WTC11 (cell line): Measurements from ENCODE around the gene ARHGAP26. TPM values are rescaled to one million over a fixed set of nuclear protein-coding genes. Genes with fewer than 3 reads are reported as not detected.

Experiments
- ATAC-seq: fragments of 200-7000 bp; cut with Tn5 transposase; 2 replicates; pipeline ENCODE4 v1.10.0; 2021; ENCODE audit warnings: mild to moderate bottlenecking, moderate library complexity
- CTCF ChIA-PET: fragments of 300-600 bp; sonication (Branson Sonifier 250); formaldehyde crosslinking; loops from one replicate; lab custom pipeline; 2021; ENCODE audit warnings: antibody characterized with exemption; lab: Charles Lee
- POLR2A ChIA-PET: fragments of 350-600 bp; sonication (Branson Sonifier 250); formaldehyde crosslinking; loops from one replicate; lab custom pipeline; 2021; ENCODE audit warnings: antibody characterized with exemption; lab: Charles Lee
- DNase-seq: peaks from one replicate; pipeline ENCODE4 v3.0.0; 2021; ENCODE audit warnings: low spot score
- H3K27ac Mint-ChIP-seq: 2 replicates; pipeline ENCODE4 v1.8.0; 2021; ENCODE audit warnings: mixed read lengths
- H3K27me3 Mint-ChIP-seq: 2 replicates; pipeline ENCODE4 v1.8.0; 2021; ENCODE audit warnings: low read depth, mild to moderate bottlenecking, moderate library complexity, mixed read lengths
- H3K36me3 Mint-ChIP-seq: 2 replicates; pipeline ENCODE4 v1.8.0; 2021; ENCODE audit warnings: mixed read lengths
- H3K4me1 Mint-ChIP-seq: 2 replicates; pipeline ENCODE4 v1.8.0; 2022; ENCODE audit warnings: mixed read lengths
- H3K4me3 Mint-ChIP-seq: 2 replicates; pipeline ENCODE4 v1.8.0; 2021; ENCODE audit warnings: mild to moderate bottlenecking, moderate library complexity, mixed read lengths
- H3K9me3 Mint-ChIP-seq: 2 replicates; pipeline ENCODE4 v1.8.0; 2021; ENCODE audit warnings: mixed read lengths
- ATF3 ChIP-seq: sonication (generic); formaldehyde crosslinking; conservative IDR thresholded peaks from 2 replicates; pipeline ENCODE4 v1.8.1; 2022; ENCODE audit warnings: mild to moderate bottlenecking, missing genetic modification reagents
- ATF6 ChIP-seq: sonication (generic); formaldehyde crosslinking; IDR thresholded peaks from 2 replicates; pipeline ENCODE4 v1.8.1; 2023; ENCODE audit warnings: mild to moderate bottlenecking, missing genetic modification reagents
- E2F1 ChIP-seq: sonication (generic); formaldehyde crosslinking; IDR thresholded peaks from 2 replicates; pipeline ENCODE4 v1.8.0; 2022; ENCODE audit warnings: mild to moderate bottlenecking, missing genetic modification reagents
- FOXP1 ChIP-seq: sonication (generic); formaldehyde crosslinking; IDR thresholded peaks from 2 replicates; pipeline ENCODE4 v1.8.0; 2022; ENCODE audit warnings: missing genetic modification reagents, mild to moderate bottlenecking, moderate library complexity, borderline replicate concordance
- FOXP4 ChIP-seq: sonication (generic); formaldehyde crosslinking; IDR thresholded peaks from 2 replicates; pipeline ENCODE4 v1.8.0; 2022; ENCODE audit warnings: mild to moderate bottlenecking, missing genetic modification reagents
- GABPB1 ChIP-seq: sonication (generic); formaldehyde crosslinking; IDR thresholded peaks from 2 replicates; pipeline ENCODE4 v1.8.1; 2023; ENCODE audit warnings: mild to moderate bottlenecking, missing genetic modification reagents
- IRF2 ChIP-seq: sonication (generic); formaldehyde crosslinking; IDR thresholded peaks from 2 replicates; pipeline ENCODE4 v1.8.0; 2022; ENCODE audit warnings: low read depth, missing genetic modification reagents, borderline replicate concordance
- MAX ChIP-seq: sonication (generic); formaldehyde crosslinking; IDR thresholded peaks from 2 replicates; pipeline ENCODE4 v1.8.0; 2022; ENCODE audit warnings: mild to moderate bottlenecking, missing genetic modification reagents
- MXD4 ChIP-seq: fragments of 250-450 bp; sonication (Bioruptor Pico); IDR thresholded peaks from 2 replicates; pipeline ENCODE4 v1.8.0; 2021; ENCODE audit warnings: mild to moderate bottlenecking, moderate library complexity, borderline replicate concordance
- NFATC4 ChIP-seq: fragments of 250-450 bp; sonication (Bioruptor Pico); IDR thresholded peaks from 2 replicates; pipeline ENCODE4 v1.9.0; 2021; ENCODE audit warnings: mild to moderate bottlenecking
- NR1H2 ChIP-seq: sonication (generic); formaldehyde crosslinking; IDR thresholded peaks from 2 replicates; pipeline ENCODE4 v1.9.0; 2021; ENCODE audit warnings: mild to moderate bottlenecking, moderate library complexity, missing genetic modification reagents
- NR3C1 ChIP-seq: sonication (generic); formaldehyde crosslinking; conservative IDR thresholded peaks from 2 replicates; pipeline ENCODE4 v1.8.1; 2023; ENCODE audit warnings: low read depth, mild to moderate bottlenecking, missing genetic modification reagents
- OVOL2 ChIP-seq: fragments of 250-450 bp; sonication (Bioruptor Pico); IDR thresholded peaks from 2 replicates; pipeline ENCODE4 v1.9.0; 2021; ENCODE audit warnings: mild to moderate bottlenecking, borderline replicate concordance
- RELA ChIP-seq: sonication (generic); formaldehyde crosslinking; IDR thresholded peaks from 2 replicates; pipeline ENCODE4 v1.8.1; 2022; ENCODE audit warnings: missing genetic modification reagents, mild to moderate bottlenecking, borderline replicate concordance
- SMAD4 ChIP-seq: sonication (generic); formaldehyde crosslinking; IDR thresholded peaks from 2 replicates; pipeline ENCODE4 v1.8.0; 2022; ENCODE audit warnings: mild to moderate bottlenecking, missing genetic modification reagents
- TCF7 ChIP-seq: sonication (generic); formaldehyde crosslinking; IDR thresholded peaks from 2 replicates; pipeline ENCODE4 v1.8.0; 2022; ENCODE audit warnings: mild to moderate bottlenecking, low read depth, missing genetic modification reagents, moderate library complexity
- TEAD1 ChIP-seq: sonication (generic); formaldehyde crosslinking; IDR thresholded peaks from 2 replicates; pipeline ENCODE4 v1.8.0; 2022; ENCODE audit warnings: mild to moderate bottlenecking, missing genetic modification reagents
- USF1 ChIP-seq: sonication (generic); formaldehyde crosslinking; IDR thresholded peaks from 2 replicates; pipeline ENCODE4 v1.8.0; 2022; ENCODE audit warnings: mild to moderate bottlenecking, missing genetic modification reagents
- USF2 ChIP-seq: sonication (generic); formaldehyde crosslinking; IDR thresholded peaks from 2 replicates; pipeline ENCODE4 v1.8.1; 2023; ENCODE audit warnings: mild to moderate bottlenecking, missing genetic modification reagents, moderate library complexity
- ZNF121 ChIP-seq: sonication (generic); formaldehyde crosslinking; IDR thresholded peaks from 2 replicates; pipeline ENCODE4 v1.8.0; 2023; ENCODE audit warnings: missing genetic modification reagents
- ZNF263 ChIP-seq: sonication (generic); formaldehyde crosslinking; IDR thresholded peaks from 2 replicates; pipeline ENCODE4 v1.8.1; 2022; ENCODE audit warnings: low read depth, mild to moderate bottlenecking, moderate library complexity, missing genetic modification reagents
- ZNF317 ChIP-seq: sonication (generic); formaldehyde crosslinking; IDR thresholded peaks from 2 replicates; pipeline ENCODE4 v1.8.1; 2023; ENCODE audit warnings: low read depth, mild to moderate bottlenecking, moderate library complexity, missing genetic modification reagents, borderline replicate concordance
- ZNF396 ChIP-seq: fragments of 250-450 bp; sonication (Bioruptor Pico); IDR thresholded peaks from 2 replicates; pipeline ENCODE4 v1.8.0; 2021; ENCODE audit warnings: mild to moderate bottlenecking, moderate library complexity, borderline replicate concordance
- total RNA-seq: library from RNA; stranded (reverse); gene quantifications from 3 replicates; pipeline ENCODE4 v1.2.3, GENCODE V29; 2021

ARHGAP26 gene
- total RNA-seq, 1 experiment from 2014 or later: 22.3 TPM

- POLR2A ChIA-PET: no interaction called here
- H3K27me3 Mint-ChIP-seq: no peaks in the 10 kb centered on the region
- DNase-seq (no peak), ATAC-seq (no peak)
- CTCF ChIA-PET: interaction anchor here (1.6 kb wide), 1 partner anchor 15 kb away, joined by 6 read pairs; no protein-coding TSS in a partner anchor
- H3K4me3 Mint-ChIP-seq: no peak overlapping the region
- peaks cover 16% of the 10 kb centered on the region for H3K9me3 Mint-ChIP-seq
- TF ChIP-seq E2F1 (CRISPR knock-in tag) (no peak), FOXP1 (CRISPR knock-in tag) (no peak), SMAD4 (CRISPR knock-in tag) (no peak), TEAD1 (CRISPR knock-in tag) (no peak), ZNF121 (CRISPR knock-in tag) (no peak), ATF3 (CRISPR knock-in tag) (no peak), ZNF396 (CRISPR knock-in tag) (no peak)
- H3K4me1 Mint-ChIP-seq: peaks cover 4% of the 10 kb centered on the region; the same call in 1 of the 2 replicates
- peaks cover 10% of the 10 kb centered on the region for H3K36me3 Mint-ChIP-seq
- no peak overlapping the region for H3K27ac Mint-ChIP-seq
Measured at GRCh38 chr5:143194206-143194605, 424.0 kb downstream of the ARHGAP26 start.

GRCh38 chr5:143194713-143195112 is 424.5 kb downstream of the ARHGAP26 start:
- no peak for DNase-seq
- Mint-ChIP-seq H3K4me3 (no peak overlapping the region), H3K9me3 (peaks cover 16% of the 10 kb centered on the region), H3K27ac (no peak overlapping the region), H3K4me1 (peaks cover 5% of the 10 kb centered on the region), H3K36me3 (peaks cover 10% of the 10 kb centered on the region), H3K27me3 (no peaks in the 10 kb centered on the region)
- no peak for ATAC-seq
- CTCF ChIA-PET: interaction anchor here (1.6 to 1.9 kb wide), 2 partner anchors 13 to 15 kb away, joined by 6 read pairs; no protein-coding TSS in a partner anchor
- POLR2A ChIA-PET: no interaction called here
- TF ChIP-seq NR3C1 (CRISPR knock-in tag) (no peak), OVOL2 (no peak), USF1 (CRISPR knock-in tag) (no peak), FOXP4 (CRISPR knock-in tag) (no peak), RELA (CRISPR knock-in tag) (no peak), FOXP1 (CRISPR knock-in tag) (no peak), USF2 (CRISPR knock-in tag) (no peak), MAX (CRISPR knock-in tag) (no peak), IRF2 (CRISPR knock-in tag) (no peak), ZNF317 (CRISPR knock-in tag) (no peak), ATF6 (CRISPR knock-in tag) (no peak), ZNF263 (no peak), TCF7 (CRISPR knock-in tag) (no peak), ATF3 (CRISPR knock-in tag) (no peak), GABPB1 (CRISPR knock-in tag) (no peak), MXD4 (CRISPR knock-in tag) (no peak), NFATC4 (CRISPR knock-in tag) (no peak), NR1H2 (no peak)
